ENCODE measurements around the gene LGALS7.

- no peak for TF ChIP-seq CTCF (IDR thresholded peaks at IDR 0.05; ENCODE audit: low read depth, low read length)
- no peak for TF ChIP-seq EZH2phosphoT487 (IDR thresholded peaks at IDR 0.05; ENCODE audit: low read depth)
These were observed 22.2 kb upstream of the LGALS7 start for GRCh38 chr19:38795549-38795948.

All from OCI-LY3 (cell line).